NCI-H1092 treated with DMSO at 0.1 percent for 48 hours (cell line): ENCODE measurements around the gene PHTF1.
"Not testable (repeated sequence)": the region's sequence is repeated elsewhere in the genome, so short reads cannot be mapped to it uniquely, and the experiment has no call there.

Experiments used
- DNase-seq: peaks from one replicate; lab custom pipeline; 2025; lab: John Stamatoyannopoulos, UW

PHTF1 gene

DNA sequence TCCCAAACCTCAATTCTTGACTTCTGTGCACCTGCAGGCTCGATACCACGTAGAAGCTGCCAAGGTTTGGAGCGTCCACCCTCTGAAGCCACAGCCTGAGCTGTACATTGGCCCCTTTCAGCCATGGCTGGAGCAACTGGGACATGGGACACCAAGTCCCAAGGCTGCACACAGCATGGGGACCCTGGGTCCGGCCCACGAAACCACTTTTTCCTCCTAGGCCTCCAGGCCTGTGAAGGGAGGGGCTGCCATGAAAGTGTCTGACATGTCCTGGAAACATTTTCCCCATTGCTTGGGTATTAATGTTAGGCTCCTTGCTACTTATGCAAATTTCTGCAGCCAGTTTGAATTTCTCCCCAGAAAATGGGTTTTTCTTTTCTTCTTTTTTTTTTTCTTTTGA, 40.7 kb downstream of the PHTF1 start:
- not testable (repeated sequence) for DNase-seq

DNA sequence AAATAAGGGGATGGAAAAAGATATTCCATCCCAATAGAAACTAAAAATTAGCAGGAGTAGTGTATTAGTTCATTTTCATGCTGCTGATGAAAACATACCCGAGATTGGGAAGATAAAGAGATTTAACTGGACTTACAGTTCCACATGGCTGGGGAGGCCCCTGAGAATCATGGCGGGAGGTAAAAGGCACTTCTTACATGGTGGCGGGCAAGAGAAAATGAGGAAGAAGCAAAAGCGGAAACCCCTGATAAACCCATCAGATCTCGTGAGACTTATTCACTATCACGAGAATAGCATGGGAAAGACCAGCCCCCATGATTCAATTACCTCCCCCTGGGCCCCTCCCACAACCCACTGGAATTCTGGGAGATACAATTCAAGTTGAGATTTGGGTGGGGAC, 41.8 kb downstream of the PHTF1 start:
- DNase-seq: not testable (repeated sequence)

DNA sequence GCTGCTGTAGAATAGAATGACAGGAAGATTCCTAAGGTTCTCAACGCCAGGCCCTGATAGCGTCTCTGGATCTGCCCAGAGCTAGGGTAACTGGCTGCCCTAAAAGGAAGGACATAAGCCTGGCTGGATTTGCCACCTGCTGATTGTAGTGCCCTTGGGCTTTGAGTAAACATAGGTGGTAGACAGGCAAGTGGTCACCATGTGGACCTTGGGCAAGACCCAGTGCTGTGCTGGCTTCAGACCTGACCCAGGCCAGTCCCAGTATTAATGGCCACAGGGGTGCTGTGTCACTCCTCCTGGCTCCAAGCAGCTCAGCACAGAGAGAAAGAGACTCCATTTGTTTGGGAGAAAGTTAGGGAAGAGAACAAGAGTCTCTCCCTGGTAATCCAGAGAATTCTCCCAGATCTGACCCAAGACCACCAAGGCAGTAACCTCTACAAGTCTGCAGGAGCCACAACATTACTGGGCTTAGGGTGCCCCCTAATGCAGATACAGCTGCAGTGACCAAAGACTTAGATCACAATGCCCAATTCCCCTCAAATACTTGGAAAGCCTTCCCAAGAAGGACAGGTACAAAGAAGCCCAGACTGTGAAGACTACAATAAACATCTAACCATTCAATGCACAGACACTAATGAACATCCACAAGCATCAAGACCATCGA, 44.5 kb downstream of the PHTF1 start:
- no peak for DNase-seq

DNA sequence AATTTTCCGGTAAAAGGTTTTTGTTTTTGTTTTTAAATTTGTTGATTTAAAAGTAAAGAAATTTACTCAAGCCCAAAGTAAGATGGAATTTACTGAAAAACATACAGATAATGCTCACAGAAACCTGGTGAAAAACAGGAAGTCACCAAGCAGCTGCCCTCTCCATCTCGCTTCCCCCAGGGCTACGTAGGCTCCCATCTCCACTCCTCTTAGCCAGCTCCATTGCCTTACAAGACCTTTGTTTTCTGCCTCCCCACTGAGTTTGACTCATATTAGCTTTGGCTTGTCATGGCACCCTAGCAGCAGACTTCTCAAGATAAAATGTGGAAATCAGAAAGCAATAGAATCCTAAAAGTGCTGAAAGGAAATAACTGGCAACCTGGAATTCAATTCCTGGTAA, 57.9 kb downstream of the PHTF1 start:
- DNase-seq: no peak

DNA sequence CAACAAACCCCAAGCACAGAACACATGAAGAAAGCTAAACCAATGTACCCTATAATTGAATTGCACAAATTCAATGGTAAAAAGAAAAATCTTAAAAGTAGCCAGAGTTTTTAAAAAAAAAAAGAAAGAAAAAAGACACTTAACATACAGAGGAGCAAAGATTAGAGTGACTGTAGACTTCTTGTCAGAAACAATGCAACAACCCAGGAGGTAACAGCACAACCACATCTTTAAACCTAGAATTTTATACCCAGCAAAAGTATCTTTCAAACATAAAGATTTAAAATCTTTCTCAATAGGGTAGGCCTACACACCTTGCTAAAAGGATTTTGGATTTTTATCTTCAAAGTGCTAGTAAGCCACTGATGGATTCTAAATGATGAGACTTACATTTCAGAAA, 64.4 kb downstream of the PHTF1 start:
- no peak for DNase-seq

DNA sequence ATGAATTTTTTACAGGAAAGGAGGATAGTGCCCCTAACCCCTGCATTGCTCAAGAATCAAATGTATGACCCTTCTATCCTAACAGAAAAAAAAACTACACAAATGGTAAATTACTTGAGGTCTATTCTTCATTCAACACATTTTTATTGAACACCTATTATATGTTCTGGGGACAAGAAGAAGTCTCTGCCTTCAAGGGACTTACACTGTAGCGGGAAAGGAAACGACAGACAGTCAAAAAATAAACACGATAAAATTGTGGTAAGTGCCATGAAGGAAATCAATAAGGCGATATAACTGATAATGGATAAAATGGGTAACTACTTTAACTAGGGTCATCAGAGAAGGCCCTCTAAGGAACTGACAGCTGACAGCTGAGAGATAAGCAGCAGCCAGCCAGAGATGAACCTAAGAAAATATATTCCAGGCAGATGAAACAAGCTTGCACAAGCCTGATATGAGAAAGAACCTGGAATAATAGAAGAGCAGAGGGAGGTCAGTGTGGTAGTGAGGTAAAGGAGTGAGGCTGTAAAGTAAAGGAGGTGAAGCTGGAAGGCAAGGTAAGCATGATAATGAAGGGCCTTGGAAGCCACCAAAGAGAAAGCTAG, 66.4 kb downstream of the PHTF1 start:
- DNase-seq: no peak

DNA sequence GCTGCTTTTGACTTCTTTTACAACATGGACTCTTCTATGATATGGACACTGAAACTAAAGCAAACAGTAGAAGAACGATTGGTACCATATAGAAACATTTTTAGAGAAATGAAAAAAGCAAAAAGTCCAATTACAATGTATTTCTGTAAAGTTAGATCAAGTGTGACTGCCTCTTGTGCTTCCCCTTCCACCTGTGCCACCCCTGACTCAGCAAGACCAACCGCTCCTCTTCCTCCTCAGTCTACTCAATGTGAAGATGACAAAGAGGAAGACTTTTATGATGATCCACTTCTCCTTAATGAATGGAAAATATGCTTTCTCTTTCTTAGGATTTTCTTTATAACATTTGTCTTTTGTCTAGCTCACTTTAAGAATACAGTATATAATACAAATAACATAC, 66.9 kb downstream of the PHTF1 start:
- no peak for DNase-seq

DNA sequence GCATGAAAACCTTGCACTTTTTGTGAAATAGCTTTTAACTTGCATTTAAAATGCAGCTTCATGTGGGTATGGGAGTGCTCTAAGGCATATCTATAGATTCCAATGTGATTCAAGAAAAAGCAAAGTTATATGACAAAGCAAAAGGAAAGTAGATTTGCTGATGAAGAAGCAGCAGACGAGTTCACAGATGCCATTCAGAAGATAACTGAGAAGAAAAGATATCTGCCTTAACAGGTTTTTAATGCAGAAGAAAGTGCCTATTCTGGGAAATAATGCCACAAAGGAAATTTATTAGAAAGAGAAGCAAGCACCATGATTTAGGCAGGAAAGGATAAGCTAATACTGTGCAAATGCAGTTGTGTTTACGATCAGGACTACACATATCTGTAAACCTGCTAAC, 68.1 kb downstream of the PHTF1 start:
- no peak for DNase-seq

DNA sequence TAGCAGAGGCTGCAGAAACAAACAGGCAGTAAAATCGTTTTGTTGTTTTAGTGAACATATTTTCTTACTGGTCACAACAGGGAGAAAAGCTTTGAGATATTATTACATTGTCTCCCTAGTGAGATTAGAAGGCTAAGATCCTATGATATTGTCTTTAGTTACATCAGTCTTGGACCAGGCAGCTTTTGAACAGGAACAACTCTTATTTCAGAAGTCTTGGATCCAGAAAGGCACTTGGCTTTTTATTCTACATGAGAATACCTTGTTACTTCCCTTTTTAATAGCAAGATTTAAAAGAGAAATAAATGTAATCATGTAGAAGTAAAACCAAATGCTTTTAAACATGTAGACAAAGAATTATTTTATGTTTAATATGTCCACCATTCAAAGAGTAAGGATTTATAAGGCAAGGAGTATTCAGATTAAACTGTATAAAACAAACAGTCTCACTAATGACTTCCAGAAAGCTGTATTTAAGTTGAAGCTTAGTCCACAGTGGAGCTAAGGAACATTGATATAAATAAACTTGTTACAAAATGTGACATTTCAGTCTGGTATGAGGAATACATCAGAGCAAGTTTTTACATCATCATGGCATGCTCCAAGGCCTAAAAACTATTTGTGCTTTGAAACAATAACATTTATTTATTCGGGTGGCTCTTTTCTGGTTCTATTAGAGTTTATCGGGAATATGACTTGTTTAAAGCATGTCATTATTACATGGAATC, 72.2 kb downstream of the PHTF1 start:
- DNase-seq: no peak

DNA sequence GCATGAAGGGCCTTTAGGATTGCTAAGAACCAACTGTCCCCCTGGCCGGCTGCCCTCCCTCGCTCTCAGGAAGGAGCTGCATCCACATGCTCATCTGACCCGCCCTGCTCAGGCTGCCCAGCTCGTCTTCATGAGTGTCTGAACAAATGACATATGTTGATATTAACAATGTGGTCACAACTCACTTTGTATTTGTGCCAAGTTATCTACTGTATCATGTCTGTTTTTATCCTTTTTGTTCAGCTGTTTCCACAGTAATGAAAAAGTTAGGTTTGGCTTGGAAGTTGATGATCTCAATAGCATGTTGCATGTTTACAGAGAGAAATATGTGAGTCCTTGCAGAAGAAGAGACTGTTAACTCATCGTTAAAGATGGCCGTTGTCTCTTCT, 75.1 kb downstream of the PHTF1 start:
- DNase-seq: no peak

DNA sequence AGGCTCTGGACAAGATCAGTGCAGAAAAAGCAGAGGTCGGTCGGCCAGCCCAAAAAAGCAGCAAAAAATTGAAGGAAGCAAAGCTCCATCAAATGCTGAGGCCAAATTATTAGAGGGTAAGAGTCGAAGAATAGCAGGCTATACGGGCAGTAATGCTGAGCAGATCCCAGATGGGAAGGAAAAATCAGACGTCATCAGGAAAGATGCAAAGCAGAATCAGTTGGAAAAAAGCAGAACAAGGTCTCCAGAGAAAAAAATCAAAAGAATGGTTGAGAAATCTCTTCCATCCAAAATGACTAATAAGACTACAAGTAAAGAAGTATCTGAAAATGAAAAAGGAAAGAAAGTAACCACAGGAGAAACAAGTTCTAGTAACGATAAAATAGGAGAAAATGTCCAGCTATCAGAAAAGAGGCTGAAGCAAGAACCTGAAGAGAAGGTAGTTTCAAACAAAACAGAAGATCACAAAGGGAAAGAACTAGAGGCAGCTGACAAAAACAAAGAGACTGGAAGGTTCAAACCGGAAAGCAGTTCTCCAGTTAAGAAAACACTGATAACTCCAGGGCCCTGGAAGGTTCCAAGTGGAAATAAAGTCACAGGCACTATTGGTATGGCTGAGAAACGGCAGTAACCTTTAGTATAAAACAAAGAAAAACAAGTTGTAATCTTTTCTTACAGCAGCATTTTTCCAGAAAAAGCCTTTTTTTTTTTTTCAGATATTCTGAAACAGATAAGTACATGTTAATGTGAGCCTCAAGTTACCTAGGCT, 75.7 kb downstream of the PHTF1 start:
- DNase-seq: no peak

DNA sequence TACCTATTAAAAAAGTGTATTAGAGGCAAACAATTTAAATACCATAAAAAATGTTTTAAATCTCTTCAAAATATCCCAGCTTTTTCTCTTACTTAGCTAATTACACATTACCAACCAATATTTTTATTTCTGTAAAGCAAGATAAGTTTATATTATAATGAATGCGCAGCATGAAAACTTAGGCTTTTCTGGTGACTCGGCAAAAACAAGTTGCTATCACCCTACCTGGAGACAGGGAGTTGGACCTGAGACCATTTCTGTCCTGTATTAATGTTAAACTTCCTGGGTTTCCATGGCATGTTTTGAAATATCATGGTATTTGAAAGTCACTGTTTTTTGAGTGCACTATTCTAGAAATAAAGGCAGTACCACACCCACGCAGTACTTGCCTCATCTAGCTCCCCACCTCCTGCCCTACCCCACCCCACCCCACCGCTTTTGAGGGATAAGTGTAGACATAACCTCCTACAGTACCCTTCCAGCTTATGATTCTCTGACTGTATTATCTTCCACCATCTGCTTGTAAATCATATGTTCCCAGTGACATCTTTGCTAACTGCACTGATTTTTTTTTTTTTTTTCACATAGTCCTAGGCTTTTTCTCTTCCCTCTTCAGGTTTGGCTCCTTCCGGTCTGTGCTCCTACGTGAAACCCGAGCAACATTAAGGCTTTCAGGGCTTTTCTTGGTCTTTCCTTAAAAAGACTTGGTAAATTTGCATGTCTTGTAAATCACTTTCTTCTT, 77.5 kb downstream of the PHTF1 start:
- no peak for DNase-seq

DNA sequence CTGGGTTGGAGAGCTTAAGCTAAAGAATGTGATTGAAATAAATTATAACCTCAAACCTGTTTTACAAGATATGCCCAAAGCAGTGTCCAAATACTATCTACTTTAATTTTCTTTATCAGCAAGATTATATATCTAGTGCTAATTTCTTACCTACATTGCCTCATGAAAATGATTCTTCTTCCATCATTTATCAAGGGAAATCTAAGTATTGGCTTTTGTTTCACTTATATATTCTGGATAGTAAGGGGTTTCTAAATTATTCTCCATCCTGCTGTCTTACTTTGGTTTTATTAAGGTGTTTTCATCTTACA, 81.2 kb downstream of the PHTF1 start:
- DNase-seq: no peak

DNA sequence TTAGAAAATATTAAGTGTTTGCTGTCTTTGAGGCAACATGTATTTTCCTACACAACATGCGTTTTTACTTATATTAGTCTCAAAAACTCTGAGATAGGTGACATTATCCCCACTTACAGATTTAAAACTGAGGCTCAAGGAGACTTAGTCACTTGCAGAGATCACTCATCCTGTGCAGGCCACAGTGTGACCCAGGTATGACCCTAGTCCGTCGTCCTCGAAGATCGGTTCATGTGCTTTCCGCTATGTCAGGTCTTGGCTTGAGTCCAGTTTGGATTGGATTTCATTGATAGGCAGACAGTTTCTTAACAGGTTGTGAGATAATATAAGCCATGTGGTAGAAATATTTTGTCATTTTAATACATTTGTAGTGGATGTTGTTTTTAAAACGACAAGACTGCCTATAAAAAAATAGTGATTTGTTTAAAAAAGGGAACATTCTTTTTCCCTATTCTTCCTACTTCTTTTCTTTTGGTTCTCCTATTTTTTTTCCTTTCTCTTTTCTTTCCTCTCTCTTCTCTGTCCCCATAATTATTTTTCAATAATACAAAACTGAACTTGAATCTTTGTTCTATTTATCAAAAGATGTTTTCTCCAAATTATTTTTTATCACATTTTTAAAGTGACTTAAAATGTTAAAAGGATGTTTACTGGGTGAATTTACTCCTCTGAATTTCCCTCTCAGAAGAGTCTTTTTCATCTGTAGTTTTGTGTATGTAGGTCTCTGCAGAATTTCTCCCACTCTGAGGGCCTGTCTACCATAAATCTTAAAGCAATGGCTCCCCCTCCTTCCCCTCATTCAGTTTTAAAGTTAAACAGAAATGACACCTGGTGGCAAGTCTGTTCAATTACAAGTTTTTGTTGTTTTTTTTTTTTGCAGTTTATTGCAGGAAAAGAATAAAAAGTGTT, 81.8 kb downstream of the PHTF1 start:
- peak; percentile 79 for DNase-seq

DNA sequence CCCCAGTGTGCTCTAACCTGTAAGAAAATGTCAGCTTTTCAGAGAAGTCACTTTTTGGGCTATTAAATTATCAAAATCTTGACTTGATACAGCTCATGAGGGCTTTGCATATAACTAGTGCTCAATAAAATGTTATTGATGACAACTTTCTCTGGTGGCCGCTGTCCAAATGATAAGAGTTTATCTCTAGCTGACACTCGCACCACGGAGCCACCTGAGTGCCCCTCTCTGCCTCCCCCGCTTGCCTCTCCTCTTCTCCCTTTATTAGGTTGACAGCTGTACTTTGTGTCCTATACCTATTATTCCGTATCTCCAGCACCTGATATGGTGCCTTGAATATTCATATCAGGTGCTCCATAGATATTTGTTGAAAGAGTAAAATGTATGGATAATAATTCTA, 82.8 kb downstream of the PHTF1 start:
- DNase-seq: no peak

DNA sequence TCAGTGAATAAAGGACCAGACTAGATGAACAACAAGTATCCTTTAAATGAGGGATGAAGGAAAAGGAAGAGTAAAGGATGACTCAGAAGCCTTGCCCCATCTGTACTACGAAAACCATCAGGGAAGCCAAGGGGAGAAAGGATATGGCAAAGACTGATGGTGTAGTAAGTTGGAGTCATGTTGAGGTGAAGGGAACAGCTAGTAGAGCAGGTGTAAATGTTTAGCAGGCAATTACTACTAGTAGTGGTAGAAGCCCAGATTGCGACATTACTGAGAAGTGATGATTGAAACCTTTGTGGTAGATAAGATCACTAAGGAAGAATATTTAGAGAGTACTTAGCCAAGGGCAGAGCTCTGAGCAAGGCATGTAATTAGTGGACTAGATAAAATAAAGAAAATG, 84.0 kb downstream of the PHTF1 start:
- DNase-seq: no peak

DNA sequence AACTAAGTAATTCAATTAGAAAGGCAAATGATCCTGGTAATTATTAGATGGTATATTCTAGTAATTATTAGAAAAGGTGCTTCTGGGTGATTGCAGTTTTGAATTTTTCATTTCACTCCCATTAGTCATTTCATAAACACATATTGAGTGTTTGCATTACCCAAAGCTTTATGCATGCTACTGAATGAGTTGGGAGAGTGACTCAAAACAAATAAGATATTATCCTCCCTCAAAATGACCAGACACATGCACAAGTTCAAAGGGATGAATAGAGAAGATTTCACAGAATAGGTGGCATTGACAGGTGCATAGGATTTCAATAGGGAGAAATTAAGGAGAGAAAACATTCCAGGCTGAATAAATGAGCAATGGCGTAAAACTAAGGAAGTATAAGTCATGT, 84.7 kb downstream of the PHTF1 start:
- DNase-seq: no peak

DNA sequence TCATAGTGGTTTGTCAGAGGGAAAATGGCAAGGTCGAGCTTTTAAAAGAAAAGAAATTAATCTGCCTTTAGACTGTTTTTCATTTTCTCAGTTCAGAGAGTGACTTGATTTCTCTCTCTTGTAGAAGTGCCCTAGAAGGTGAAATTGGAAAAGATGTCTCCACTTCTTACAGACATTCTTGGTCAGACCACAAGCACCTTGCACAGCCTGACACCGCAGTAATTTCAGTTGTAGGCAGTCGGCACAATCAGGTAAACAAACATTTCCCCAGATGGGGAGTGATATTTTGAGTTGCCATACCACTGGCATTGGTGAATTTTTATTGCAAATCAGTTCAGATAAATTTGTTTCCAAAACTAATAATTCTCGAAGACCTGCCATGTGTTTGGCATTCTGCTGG, 86.8 kb downstream of the PHTF1 start:
- DNase-seq: no peak

DNA sequence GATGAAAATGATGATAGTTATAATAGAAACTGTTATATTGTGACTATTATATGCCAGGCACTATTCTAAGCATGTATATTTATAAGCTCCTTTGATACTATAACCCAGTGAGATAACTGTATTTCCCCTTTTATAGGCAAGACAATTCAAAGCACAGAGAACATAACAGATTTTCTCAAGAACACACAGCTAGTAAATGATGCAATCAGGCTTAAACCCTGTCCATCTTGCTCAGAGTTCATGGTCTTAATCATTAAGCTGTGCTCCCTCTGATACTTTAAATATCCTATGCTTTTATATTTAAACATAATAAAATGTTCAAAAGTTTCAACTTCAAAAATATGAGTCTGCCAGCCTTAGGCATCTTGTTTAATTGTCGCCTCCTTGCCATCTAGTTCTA, 88.6 kb downstream of the PHTF1 start:
- no peak for DNase-seq

DNA sequence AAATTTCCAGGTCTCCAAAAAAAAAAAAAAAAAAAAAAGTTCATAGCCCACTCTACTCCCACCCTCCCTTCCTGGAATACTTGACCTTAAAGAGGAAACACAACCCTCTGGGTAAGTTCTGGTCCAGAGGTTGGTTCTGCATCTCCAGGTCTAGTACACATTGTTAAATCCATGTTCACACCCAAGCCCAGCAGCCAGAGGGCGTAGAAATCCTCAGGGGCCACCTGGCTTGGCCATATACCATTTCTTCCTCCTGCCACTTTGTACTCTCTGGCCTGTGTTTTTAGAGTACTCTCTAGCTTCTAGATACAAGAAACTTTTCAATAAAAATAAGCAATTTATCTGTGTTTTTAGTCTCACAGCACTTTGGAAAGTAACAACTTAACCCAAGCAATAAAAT, 89.3 kb downstream of the PHTF1 start:
- DNase-seq: no peak

DNA sequence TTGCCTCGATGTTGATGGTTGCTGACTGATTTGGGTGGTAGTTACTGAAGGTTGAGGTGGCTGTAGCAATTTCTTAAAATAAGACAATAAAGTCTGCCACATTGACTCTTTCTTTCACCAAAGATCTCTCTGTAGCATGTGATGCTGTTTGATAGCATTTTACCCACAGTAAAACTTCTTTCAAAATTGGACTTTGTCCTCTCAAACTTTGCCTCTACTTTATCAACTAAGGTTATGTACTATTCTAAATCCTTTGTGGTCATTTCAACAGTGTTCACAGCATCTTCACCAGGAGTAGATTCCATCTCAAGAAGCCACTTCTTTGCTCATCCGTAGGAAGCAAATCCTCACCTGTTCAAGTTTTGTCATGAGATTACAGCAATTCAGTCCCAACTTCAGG, 93.2 kb downstream of the PHTF1 start:
- DNase-seq: no peak
